HL-60 (cell line): ENCODE results near the gene UBL4B.

Source experiments
- DNase-seq, 2 experiments: peaks; one replicate each; pipeline ENCODE4 v3.0.0-alpha.2; 2010 to 2020; ENCODE audit warnings: low read depth in 1 of 2, low spot score in 1 of 2
- H3K27ac ChIP-seq: fragments of 250-450 bp; sonication (Bioruptor Pico); replicated peaks from 2 replicates; pipeline ENCODE4 v1.5.1; 2020; ENCODE audit warnings: mild to moderate bottlenecking, moderate library complexity
- H3K27me3 ChIP-seq: fragments of 250-450 bp; sonication (Bioruptor Pico); 2 replicates; pipeline ENCODE4 v1.5.1; 2021; ENCODE audit warnings: mild to moderate bottlenecking, moderate library complexity; ENCODE audit not compliant: insufficient read depth, poor library complexity, severe bottlenecking
- H3K4me3 ChIP-seq: replicated peaks from 2 replicates; pipeline ENCODE4 v1.5.1; 2011; ENCODE audit warnings: mild to moderate bottlenecking, control low read depth, low read length; ENCODE audit not compliant: insufficient read depth
- CTCF ChIP-seq: IDR thresholded peaks from one replicate; pipeline ENCODE4 v1.5.1; 2011; ENCODE audit warnings: low read length, control low read depth, inconsistent platforms; ENCODE audit not compliant: insufficient read depth
- GABPA ChIP-seq: IDR thresholded peaks from 2 replicates; pipeline ENCODE4 v1.6.1; 2012; ENCODE audit warnings: low read depth
- POLR2AphosphoS5 ChIP-seq: IDR thresholded peaks from 2 replicates; pipeline ENCODE4 v1.6.1; 2012; ENCODE audit warnings: low read depth
- REST ChIP-seq: IDR thresholded peaks from 2 replicates; pipeline ENCODE4 v1.6.1; 2012; ENCODE audit warnings: low read depth; ENCODE audit not compliant: insufficient replicate concordance
- SPI1 ChIP-seq: IDR thresholded peaks from 2 replicates; pipeline ENCODE4 v1.6.1; 2012; ENCODE audit warnings: low read depth, mild to moderate bottlenecking, borderline replicate concordance

Gene UBL4B

GRCh38 chr1:110097507-110098221 is 14.6 kb upstream of the UBL4B start:
- Histone ChIP-seq H3K27me3 (peaks cover 7% of the 10 kb centered on the region), H3K27ac (no peak overlapping the region), H3K4me3 (no peak overlapping the region)
- no peak for TF ChIP-seq REST
- no peak for TF ChIP-seq GABPA
- TF ChIP-seq CTCF, result no peak
- no peak for DNase-seq

- no peak overlapping the region for H3K27ac ChIP-seq
- DNase-seq, result no peak
- H3K27me3 ChIP-seq, result peaks cover 7% of the 10 kb centered on the region
- TF ChIP-seq REST (no peak), CTCF (no peak), POLR2AphosphoS5 (no peak), SPI1 (no peak), GABPA (no peak)
- no peak overlapping the region for H3K4me3 ChIP-seq
Measured at GRCh38 chr1:110098222-110099026, 13.8 kb upstream of the UBL4B start.

- TF ChIP-seq SPI1 (no peak), GABPA (no peak), POLR2AphosphoS5 (no peak), REST (no peak), CTCF (no peak)
- no peak for DNase-seq
- H3K27me3 ChIP-seq, result peaks cover 7% of the 10 kb centered on the region
Measured at GRCh38 chr1:110100335-110100734, 11.9 kb upstream of the UBL4B start.

More at GRCh38 chr1:110100335-110100734, 11.9 kb upstream of the UBL4B start:
- H3K4me3 ChIP-seq, result no peak overlapping the region
- H3K27ac ChIP-seq, result no peak overlapping the region
